HG02970 (cell line): Measurements from ENCODE around the gene PROM2.

ENCODE experiments used
- ATAC-seq: cut with Tn5 transposase; IDR thresholded peaks from one replicate; pipeline ENCODE4 v1.9.1; 2021; ENCODE audit warnings: mild to moderate bottlenecking, moderate library complexity, moderate number of reproducible peaks; ENCODE audit not compliant: unreplicated experiment, low FRiP score

Gene PROM2

DNA sequence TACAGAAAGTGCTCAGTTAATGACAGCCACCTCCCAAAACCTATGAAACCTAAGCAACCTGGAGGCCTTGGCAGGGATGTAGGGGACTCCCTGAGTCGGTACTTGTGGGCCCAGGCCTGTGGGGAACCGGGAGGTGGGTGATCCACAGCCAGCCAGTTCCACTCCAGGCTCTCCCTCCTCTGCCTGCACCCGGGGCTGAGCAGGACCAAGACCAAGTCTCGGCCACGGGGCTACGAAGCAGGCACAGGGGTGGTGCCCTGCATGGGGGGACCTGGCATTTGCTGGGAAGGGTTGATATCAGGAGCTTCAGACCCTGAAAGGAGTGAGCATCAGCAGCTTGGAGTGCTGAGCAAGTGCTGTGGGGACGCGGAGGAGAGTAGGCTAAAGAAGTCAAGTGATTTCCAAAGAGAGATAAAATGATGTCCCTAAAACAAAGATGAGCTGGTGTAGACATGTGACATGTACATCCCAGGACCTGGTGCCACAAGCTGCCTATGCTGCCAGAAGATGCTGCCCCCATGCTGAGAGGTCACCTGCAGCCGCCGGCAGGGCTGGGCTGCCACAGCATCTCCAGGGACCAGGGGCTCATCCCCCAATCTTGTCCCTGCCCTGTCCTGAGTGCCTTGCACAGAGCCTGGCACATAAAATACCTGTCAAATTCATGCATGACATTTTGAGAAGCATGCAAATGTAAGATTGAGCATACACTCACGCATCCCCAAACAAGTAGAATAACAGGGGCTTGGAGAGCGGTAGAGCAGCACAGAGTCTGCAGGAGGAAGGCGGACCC is 44.4 kb downstream of the PROM2 start:
- ATAC-seq: no peak

GRCh38 chr2:95319481-95320343 is 45.5 kb downstream of the PROM2 start:
- ATAC-seq: no peak

DNA sequence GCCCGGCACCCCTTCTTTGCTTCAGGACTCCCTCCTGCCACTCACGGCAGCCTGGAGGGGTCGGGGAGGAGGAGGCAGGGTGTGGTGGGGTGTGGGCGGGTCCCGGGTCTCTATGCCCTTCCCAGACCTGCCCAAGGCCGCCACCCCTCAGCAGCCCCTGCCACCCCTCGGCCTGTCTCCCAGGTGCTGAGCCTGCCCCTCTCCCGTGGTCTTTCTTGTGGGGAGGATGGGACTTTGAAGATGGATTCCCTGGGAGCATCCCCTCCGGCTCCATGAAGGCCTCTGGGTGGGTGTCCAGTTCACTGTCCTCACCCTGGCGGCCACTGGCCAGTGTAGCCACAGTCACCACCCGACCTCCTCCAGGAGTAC is 46.1 kb downstream of the PROM2 start:
- ATAC-seq: no peak

DNA sequence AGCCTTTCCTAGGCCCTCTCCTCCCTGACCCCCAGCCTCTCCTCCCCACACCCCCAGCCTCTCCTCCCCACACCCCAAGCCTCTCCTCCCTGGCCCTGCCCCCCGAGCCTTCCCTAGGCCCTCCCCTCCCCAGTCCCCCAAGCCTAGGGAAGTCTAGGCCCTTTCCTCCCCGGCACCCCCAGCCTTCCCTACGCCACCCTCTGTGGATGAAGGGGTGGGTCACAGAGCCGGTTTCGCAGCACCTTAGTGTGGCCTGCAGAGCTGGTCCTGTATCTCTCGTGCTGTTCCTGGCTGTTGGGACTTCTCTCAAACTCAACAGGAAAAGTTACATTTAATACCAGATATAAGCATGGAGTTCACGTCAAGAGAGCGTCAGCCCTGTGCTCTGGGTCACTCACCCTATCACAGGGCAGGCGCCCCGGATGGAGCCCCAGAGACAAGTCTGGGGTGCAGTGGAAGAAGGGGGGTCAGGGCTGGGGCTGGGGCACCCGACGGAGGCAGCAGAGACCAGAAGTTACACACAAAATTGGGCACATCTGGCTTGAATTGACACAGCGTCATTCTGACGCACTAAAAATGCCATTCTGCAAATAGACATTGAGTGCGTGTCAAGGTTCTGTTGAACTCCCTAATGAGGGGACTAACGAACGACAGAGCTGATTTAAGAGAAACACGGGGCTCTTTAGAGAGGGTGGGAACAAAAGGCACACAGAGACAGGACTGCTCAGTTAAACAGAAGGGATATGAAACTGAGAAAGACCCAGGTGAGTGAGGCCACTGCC is 46.9 kb downstream of the PROM2 start:
- ATAC-seq: no peak

DNA sequence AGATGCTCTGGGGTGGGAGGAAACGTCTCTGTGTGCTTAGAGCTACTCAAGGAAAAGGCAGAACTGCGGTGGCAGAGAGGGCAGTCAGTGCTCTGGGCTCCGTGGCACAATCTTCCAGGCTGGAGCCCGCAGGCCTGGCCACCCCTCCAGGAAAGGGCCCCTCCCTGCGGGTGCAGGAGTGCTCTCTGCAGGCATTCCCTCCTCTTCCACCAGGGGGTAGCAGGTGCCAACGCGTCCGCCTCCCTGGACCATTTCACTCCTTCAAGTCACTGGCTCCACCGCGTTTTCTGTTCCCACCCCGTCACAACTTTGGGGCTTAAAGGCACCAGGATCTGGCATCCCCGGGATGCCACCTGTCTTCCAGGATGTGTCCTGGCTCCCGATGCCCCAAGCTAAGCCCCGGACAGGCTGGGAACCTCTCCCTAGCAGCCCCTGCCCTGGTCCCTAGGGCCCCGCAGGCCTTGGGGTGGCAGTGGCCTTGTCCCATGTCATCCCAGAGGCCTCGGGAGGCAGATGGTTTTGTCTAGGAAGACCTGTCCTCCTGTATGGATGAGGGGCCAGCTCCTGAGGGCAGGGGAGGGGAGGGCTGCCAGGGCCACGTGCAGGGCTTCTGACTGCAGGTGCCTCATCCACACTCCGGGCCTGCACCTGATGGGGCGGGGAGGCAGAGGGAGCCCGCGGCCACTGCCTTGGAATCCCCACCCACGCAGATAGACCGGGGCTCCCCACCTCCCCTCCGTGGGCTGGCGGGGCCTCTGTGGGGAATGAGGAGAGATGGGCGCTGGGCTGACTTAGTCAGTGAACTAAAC is 49.3 kb downstream of the PROM2 start:
- ATAC-seq: no peak

GRCh38 chr2:95325026-95325425 is 50.8 kb downstream of the PROM2 start:
- no peak for ATAC-seq

- no peak for ATAC-seq
Observed at GRCh38 chr2:95325590-95326432, 51.6 kb downstream of the PROM2 start.

DNA sequence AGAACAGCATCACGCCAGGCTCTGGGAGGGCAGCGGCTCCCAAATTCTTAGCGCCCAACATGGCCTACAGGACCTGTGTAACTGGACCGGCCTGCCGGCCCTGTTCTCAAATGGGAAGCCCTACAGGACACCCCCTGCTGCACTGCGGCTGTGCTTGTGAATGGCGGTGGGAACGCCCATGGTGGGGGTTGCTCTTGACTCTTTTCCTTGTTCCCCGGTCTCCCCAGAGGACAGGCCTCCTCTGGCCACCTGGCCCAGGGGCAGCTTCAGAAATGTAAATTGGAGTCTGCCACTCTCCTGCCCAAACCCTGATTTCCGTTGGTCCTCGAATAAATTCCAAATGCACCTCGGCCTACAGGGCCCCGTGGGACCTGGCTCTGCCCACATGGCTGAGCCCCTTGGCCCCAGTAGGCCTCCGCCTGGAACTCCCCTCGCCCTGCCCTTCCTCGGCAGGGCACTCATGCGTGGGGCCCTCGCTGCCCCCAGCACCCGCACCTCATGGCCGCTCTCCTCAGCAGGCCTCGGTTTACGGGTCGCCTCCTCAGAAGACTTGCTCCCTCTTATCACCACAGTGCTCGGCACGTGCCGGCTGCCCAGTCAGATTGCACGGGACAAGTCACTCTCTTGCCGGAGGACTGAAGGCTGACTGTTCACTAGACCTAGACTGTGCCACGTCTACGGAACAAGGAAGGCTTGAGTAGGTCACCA is 52.3 kb downstream of the PROM2 start:
- ATAC-seq: no peak

- ATAC-seq: no peak
Observed at GRCh38 chr2:95327861-95328260, 53.6 kb downstream of the PROM2 start.

DNA sequence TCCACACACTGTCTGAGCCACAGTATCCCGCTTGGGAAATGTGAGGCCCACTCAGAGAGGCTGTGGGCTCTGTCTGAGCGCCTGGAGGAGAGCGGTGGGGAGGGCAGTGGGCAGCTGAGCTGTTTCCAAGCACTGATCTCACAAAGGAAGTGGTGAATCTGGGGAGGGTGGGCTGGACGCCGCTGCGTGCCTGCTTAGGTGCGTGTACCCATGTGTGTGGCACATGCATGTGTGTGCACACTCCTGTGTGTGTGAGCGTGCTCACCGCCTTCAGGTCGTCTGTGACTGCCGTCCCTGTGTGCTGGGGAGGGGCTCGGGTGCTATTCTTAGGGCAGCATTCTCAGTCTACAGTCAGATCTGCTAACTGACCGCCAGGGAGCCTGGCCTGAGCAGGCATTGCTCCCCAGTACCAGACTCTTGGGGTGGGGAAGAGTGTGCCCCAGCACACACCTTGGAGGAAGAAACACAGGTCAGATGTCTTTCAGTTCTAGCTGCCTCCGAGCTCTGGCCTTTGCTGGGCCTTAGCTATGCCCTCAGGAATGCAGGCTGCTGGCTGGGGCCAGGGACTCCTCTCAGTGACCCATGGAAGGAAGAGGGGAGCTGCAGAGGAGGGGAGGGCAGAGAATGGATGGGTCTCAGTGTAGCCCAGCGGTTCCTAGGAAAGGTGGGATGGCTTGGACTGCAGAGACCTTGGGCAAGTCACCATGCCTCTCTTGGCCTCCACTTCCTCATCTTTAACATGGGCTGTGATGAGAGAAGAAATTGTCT is 54.3 kb downstream of the PROM2 start:
- no peak for ATAC-seq

DNA sequence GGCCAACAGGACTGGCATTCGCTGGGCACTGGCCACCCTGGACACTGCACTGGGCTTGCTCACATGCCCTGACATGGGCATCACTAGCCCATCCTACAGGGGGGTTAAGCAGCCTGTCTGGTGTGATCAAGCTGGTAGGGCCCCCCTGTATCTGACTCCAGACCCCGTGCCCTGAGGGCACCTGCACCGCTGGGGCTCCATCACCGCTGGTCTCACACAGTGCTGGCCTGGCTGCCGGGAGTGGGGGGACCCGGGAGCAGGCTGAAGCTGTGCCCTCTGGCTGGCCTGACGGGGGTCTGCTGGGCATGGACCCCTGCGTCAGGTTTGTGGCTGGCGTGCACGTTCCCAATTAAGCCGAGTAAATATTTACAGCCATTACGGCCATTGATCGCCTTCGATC is 55.2 kb downstream of the PROM2 start:
- no peak for ATAC-seq

- no peak for ATAC-seq
Observed at GRCh38 chr2:95329891-95330793, 55.9 kb downstream of the PROM2 start.

DNA sequence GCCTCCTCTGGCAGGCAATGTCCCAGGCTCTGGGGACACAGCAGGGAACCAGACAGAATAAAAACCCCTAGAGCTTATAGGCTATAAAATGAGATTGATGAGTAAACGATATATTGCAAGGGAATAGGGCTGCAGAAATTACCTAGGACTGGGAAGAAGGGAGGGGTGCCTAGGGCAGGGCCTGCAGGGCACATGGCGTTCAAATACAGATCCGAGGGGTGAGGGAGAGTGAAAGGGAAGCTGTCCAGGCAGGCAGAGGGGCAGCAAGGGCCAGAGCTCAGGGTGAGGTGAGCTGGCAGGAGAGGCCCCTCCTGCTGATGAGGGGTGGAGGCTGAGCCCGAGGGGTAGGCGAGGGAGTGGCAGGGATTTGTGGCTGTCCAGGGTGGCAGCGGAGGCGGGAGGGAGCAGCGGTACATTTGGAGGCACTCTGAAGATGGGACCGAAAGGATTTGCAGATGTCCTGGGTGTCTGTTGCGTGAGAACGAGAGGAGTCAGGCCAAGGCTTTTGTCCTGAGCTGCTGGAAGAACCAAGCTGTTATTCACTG is 56.6 kb downstream of the PROM2 start:
- ATAC-seq: no peak

- no peak for ATAC-seq
Observed at GRCh38 chr2:95331606-95332005, 57.4 kb downstream of the PROM2 start.

DNA sequence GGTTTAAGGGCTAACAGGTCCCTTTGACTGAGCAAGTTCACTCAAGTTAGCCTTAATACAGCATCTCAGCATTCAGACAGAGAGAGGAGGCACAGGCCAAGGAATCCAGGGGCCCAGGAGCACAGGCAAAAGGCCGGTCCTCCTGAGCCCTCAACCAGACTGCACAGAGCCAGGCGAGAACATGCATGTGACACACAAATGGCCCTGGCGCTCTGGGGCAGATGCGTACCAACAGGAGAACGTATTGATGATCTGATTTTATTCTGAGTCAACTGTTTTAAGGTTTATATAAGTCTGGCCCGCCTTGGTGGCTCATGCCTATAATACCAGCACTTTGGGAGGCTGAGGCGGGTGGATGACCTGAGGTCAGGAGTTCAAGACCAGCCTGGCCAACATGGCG is 57.8 kb downstream of the PROM2 start:
- no peak for ATAC-seq

DNA sequence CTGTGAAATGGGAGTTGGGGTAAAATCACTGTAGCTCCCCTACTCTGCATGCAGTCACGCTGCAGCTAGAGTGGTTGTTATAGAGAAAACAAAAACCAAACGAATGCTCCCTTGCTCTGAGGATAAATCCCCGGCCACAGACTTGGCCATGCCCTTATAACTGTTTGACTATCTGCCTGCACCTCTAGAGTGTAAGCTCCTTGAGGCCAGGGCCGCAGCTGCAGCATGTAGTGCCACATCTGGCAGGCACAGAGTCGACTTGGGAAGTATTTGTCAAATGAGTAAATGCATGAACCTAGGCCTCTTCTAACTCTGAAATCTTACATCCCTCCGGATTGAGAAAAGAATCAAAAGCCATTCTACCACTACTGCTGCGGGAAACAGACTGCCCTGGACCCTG is 58.8 kb downstream of the PROM2 start:
- no peak for ATAC-seq

GRCh38 chr2:95333888-95334338 is 59.7 kb downstream of the PROM2 start:
- no peak for ATAC-seq
